Heart right ventricle (tissue), 16 donors: ENCODE results near the gene GPR137B. TPM values are rescaled to one million over a fixed set of nuclear protein-coding genes. Genes with fewer than 3 reads are reported as not detected.

Source experiments
- ATAC-seq, 8 donors: fragments of 200-7000 bp; cut with Tn5 transposase; one replicate each; pipeline ENCODE4 v1.9.1; 2020; ENCODE audit warnings: mild to moderate bottlenecking in 8 of 8, moderate library complexity in 8 of 8, moderate number of reproducible peaks in 1 of 8
- DNase-seq, 2 donors: peaks; one replicate each; pipeline ENCODE4 v3.0.0-alpha.2; 2020
- H3K27ac ChIP-seq, 10 donors: fragments of 200-600 bp; sonication (generic) in 2 of 10; one replicate each; pipeline versions ENCODE4 v1.5.0 to v1.8.0; 2020 to 2022; ENCODE audit warnings: mild to moderate bottlenecking in 3 of 10
- H3K27me3 ChIP-seq, 7 donors: fragments of 200-600 bp; one replicate each; pipeline ENCODE4 v1.8.0; 2021 to 2022; ENCODE audit warnings: mild to moderate bottlenecking in 2 of 7
- H3K36me3 ChIP-seq, 9 donors: fragments of 200-600 bp; sonication (generic) in 1 of 9; one replicate each; pipeline versions ENCODE4 v1.5.0 to v1.8.0; 2020 to 2022; ENCODE audit warnings: mild to moderate bottlenecking in 2 of 9
- H3K4me1 ChIP-seq, 9 donors: fragments of 200-600 bp; sonication (generic) in 1 of 9; one replicate each; pipeline versions ENCODE4 v1.5.0 to v1.8.0; 2020 to 2022; ENCODE audit warnings: mild to moderate bottlenecking in 4 of 9
- H3K4me3 ChIP-seq, 10 donors: fragments of 200-600 bp; sonication (generic) in 2 of 10; one replicate each; pipeline versions ENCODE4 v1.5.0 to v1.8.0; 2020 to 2022; ENCODE audit warnings: mild to moderate bottlenecking in 7 of 10, moderate library complexity in 2 of 10
- H3K9me3 ChIP-seq, 11 donors: fragments of 200-600 bp in 10 of 11; sonication (generic) in 2 of 11; one replicate each; pipeline versions ENCODE4 v1.5.0 to v1.8.0; 2013 to 2022; ENCODE audit warnings: mild to moderate bottlenecking in 2 of 11, control low read depth in 1 of 11, moderate library complexity in 1 of 11
- WGBS, 2 donors: extraction: QIAGEN DNeasy Blood & Tissue Kit; methylation state at CpG; one replicate each; pipeline ENCODE4 v1.1.7; 2013; ENCODE audit warnings: inconsistent platforms in 1 of 2; 5-methylcytosine and 5-hydroxymethylcytosine counted together
- intact Hi-C, 10 donors: fragments of 100-400 bp; cut with DNase I; formaldehyde crosslinking; loops; one replicate each; pipeline versions ENCODE4 v1.11.1 to v1.14.2; 2022
- polyA plus RNA-seq, 2 donors: library from polyadenylated mRNA; stranded (reverse); fragments of 200-250 nt; gene quantifications; one replicate each; pipeline ENCODE4 v1.2.3, GENCODE V29; 2013
- total RNA-seq, 10 donors: library from RNA; stranded (reverse); fragmentation: NEBNext Ultra II Directional in 3 of 10; extraction: Animal tissue kit (Norgen Biotek cat#: 25700) in 3 of 10; gene quantifications; one replicate each; pipeline versions ENCODE4 v1.2.1 to v1.2.4, GENCODE V29; 2021 to 2023
- TF ChIP-seq, protein P1 (sequence below), 9 donors: fragments of 200-600 bp; sonication (generic) in 2 of 9; IDR thresholded peaks; one replicate each; pipeline versions ENCODE4 v1.5.0 to v1.8.0; 2021 to 2022; ENCODE audit warnings: antibody characterized with exemption in 9 of 9, mild to moderate bottlenecking in 5 of 9, moderate library complexity in 1 of 9
- donor health status: Arrhythmogenic right ventricular cardiomyopathy.
- donor health status: ischemic (EF 13 %, LVEDD 7.1; RV severe dilation, severe dysfunction).
- donor health status: healthy with polysubstance abuse.
- donor health status: DM: no; HTN: yes; CAD: no.
- donor health status: DM: no; HTN: no; CAD: no.
- donor health status: ischemic (EF 25% LVEDD 6.9; RV normal size, moderate dysfunction).
- donor health status: ischemic (EF 25% LVEDD 5.7; RV mildly dilated, moderate dysfunction).
- donor health status: healthy.
- donor health status: DM: yes; HTN: yes; CAD: no.
- donor health status: Ischemic cardiomyopathy.
- donor health status: ischemic (EF 35%, LVEDD 5.7; RV mildly dilated, moderate dysfunction).
- donor health status: nonischemic (EF 11% LVEDD 7.7; RV severe dilation, severe dysfunction).
- donor health status: DM: yes; HTN: yes; CAD: no.
- donor health status: PGD.
- donor health status: ischemic (EF 29% LVEDD 5.4; RV normal size, mild dysfunction).
- donor health status: nonischemic (EF 23%, LVEDD 6.1; RV moderate dilation, normal function).

GPR137B gene
- total and polyA plus RNA-seq, 12 donors, result 10.6 to 51.4 (median 32.7) TPM

DNA sequence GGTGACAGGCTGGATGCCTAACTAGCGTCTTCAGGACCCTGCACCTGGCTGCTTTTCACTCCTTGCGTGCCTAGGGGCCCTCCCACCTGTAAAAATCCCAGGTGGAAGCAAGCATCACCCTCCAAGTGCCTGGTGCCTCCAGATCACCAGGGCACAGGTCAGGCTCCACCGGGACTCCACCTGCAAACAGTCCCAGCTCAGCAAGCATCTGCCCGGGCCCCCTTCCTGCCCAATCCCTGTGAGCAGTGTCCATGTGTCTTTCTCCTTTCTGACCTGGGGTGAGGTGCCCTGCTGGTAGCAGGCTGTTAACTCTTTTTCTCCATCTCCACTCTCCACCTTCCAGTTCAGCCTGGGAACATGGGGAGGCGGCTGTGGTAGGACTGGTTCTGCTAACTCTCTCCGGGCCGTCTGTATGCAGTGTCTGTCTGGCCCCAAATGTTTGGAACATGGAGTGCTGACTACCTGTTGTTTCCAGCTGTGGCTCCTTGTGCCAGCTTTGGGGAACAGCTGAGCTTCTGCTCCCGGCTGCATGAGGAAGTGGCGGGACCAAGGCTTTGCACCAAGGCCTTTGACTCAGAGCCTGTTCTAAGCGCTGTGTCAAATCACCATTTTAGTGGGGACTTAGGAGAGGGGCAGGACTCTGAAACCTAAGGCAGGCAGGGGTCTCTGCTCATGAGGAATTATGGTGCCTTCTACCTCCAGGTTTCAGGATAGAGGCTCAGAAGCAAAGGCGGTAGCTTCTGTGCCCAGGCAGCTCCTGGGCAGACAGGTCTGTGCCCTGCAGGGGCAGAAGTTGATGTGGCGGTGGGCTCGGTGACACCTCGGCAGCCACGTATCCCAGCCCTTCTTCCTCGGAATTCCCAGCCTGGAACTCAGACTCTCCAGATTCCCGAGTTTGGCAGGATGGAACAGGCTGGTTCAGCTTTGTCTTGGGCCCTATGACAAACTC is 5.5 kb downstream of the GPR137B start:
- Histone ChIP-seq H3K4me1 (peaks cover 2 to 85% (median 53%) of the 10 kb centered on the region in 9 donors), H3K4me3 (no peak overlapping the region), H3K9me3 (no peaks in the 10 kb centered on the region), H3K27me3 (no peaks in the 10 kb centered on the region), H3K36me3 (peaks cover 0 to 10% (median 0%) of the 10 kb centered on the region in 9 donors), H3K27ac (peak overlapping the region in 6 of 10 donors; percentile 32 to 90 (median 65))
- WGBS, 2 donors, result 86 to 94% methylated on average over 17 of the region's 17 CpGs
- TF ChIP-seq, protein P1, sequence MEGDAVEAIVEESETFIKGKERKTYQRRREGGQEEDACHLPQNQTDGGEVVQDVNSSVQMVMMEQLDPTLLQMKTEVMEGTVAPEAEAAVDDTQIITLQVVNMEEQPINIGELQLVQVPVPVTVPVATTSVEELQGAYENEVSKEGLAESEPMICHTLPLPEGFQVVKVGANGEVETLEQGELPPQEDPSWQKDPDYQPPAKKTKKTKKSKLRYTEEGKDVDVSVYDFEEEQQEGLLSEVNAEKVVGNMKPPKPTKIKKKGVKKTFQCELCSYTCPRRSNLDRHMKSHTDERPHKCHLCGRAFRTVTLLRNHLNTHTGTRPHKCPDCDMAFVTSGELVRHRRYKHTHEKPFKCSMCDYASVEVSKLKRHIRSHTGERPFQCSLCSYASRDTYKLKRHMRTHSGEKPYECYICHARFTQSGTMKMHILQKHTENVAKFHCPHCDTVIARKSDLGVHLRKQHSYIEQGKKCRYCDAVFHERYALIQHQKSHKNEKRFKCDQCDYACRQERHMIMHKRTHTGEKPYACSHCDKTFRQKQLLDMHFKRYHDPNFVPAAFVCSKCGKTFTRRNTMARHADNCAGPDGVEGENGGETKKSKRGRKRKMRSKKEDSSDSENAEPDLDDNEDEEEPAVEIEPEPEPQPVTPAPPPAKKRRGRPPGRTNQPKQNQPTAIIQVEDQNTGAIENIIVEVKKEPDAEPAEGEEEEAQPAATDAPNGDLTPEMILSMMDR (IDR thresholded peaks at IDR 0.05), result no peak
- intact Hi-C loops, result loop anchor here in 1 of 10 donors (10.0 kb wide), 1 partner anchor 137 kb away; the partner anchor contains the start of gene ERO1B
- DNase-seq, result no peak
- no peak for ATAC-seq

DNA sequence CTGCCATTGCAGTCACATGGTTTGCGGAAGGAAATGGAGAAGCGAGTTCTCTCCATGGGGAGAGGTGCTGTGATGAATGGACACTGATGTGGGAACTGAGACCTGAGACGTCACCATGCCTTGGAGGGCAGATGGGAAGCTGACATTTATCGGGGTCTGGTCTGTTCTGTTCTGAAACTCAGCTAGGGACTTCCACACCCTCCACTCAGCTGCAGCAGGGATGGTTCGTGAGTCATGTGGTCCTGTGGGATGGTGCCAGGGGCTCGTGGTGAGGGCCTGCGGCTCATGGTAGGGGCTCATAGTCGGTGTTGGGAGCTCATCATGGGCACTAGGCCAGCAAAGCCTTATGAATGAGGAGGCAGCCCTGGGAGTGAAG is 6.1 kb downstream of the GPR137B start:
- intact Hi-C loops, result loop anchor here in 1 of 10 donors (10.0 kb wide), 1 partner anchor 136 kb away; the partner anchor contains the start of gene ERO1B
- peaks cover 2 to 78% (median 48%) of the 10 kb centered on the region in 9 donors for H3K4me1 ChIP-seq
- ATAC-seq, result no peak
- 77 to 79% methylated on average over 8 of the region's 8 CpGs for WGBS, 2 donors
- H3K27ac ChIP-seq, result peak overlapping the region in 7 of 10 donors; percentile 51 to 90 (median 73)
- peaks cover 0 to 10% (median 0%) of the 10 kb centered on the region in 9 donors for H3K36me3 ChIP-seq
- TF ChIP-seq, protein P1 (IDR thresholded peaks at IDR 0.05), result no peak
- H3K27me3 ChIP-seq, result no peaks in the 10 kb centered on the region
- no peak for DNase-seq
- no peaks in the 10 kb centered on the region for H3K9me3 ChIP-seq
- no peak overlapping the region for H3K4me3 ChIP-seq

DNA sequence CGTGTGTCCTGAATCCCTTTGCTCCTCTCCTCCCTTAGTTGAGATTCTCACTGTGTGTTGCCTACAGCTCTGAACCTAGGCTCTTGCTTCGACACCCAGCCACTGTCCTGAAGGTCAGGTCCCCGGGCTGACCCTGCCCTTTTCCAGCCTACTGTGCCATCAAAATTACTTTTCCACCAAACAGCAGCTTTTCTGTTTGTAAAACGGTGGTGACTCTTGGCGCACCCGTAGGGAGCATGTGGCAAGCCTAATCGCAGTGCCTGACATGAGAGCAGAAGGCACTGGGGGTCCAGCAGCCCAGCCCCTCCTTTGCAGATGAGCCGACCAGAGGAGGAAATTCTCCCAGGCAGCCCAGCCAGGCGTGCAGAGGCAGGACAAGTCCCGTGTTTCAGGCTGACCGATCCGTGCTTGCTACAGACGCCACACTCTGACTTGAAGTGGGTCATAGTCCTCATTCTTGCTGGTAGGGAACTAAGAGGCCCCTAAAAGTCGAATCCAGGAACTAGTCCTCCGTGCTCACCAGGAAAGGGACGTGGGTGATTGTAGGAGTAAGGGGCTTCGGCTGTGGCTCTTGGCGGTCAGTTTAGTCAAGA is 6.8 kb downstream of the GPR137B start:
- Histone ChIP-seq H3K4me3 (no peak overlapping the region), H3K27me3 (no peaks in the 10 kb centered on the region), H3K36me3 (peaks cover 0 to 10% (median 0%) of the 10 kb centered on the region in 9 donors), H3K9me3 (no peaks in the 10 kb centered on the region), H3K4me1 (peaks cover 2 to 75% (median 45%) of the 10 kb centered on the region in 9 donors), H3K27ac (peak overlapping the region; percentile 51 to 90 (median 71))
- DNase-seq (no peak), ATAC-seq (no peak)
- 76 to 89% methylated on average over 18 of the region's 18 CpGs for WGBS, 2 donors
- intact Hi-C loops, result loop anchor here in 1 of 10 donors (10.0 kb wide), 1 partner anchor 136 kb away; the partner anchor contains the start of gene ERO1B
- TF ChIP-seq, protein P1 (IDR thresholded peaks at IDR 0.05), result no peak

DNA sequence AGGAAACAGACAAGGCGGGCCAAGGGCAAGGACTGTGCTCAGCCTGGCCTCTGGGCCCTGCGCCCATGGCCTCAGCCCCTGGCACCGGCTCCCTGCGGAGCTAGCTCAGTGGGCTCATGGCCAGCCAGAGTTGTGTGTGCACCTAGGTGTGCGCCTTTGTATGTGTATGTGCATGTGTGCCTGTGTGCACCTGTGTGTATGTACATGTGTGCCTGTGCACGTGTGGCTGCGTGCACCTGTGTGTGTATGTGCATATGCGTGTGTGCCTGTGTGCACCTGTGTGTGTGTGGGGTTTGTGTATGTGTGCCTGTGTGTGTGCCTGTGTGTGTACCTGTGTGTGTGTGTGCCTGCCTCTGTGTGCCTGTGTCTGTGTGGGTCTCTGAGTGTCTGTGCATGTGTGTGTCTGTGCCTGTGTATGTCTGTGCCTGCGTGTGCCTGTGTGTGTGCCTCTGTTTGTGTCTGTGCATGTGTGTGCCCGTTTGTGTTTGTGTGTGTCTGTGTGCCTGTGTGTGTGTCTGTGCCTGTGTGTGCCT is 7.4 kb downstream of the GPR137B start:
- TF ChIP-seq, protein P1 (IDR thresholded peaks at IDR 0.05), result no peak
- Histone ChIP-seq H3K27me3 (no peaks in the 10 kb centered on the region), H3K36me3 (peaks cover 0 to 10% (median 0%) of the 10 kb centered on the region in 9 donors), H3K27ac (peak overlapping the region; percentile 51 to 90 (median 71)), H3K9me3 (no peaks in the 10 kb centered on the region), H3K4me1 (peaks cover 2 to 74% (median 39%) of the 10 kb centered on the region in 9 donors), H3K4me3 (no peak overlapping the region)
- intact Hi-C loops, result loop anchor here in 1 of 10 donors (10.0 kb wide), 1 partner anchor 135 kb away; the partner anchor contains the start of gene ERO1B
- 74 to 80% methylated on average over 10 of the region's 10 CpGs for WGBS, 2 donors
- ATAC-seq (peak; percentile 56 to 79 (median 68)), DNase-seq (peak; percentile 49 to 69)
